Lower lobe of right lung (tissue), 2 donors: ENCODE data around the gene PCCA. TPM values are rescaled to one million over a fixed set of nuclear protein-coding genes. Genes with fewer than 3 reads are reported as not detected.
A peak's percentile ranks its signal among the peaks of the same experiment; 100 is the strongest.
"Not testable (repeated sequence)": the region's sequence is repeated elsewhere in the genome, so short reads cannot be mapped to it uniquely, and the experiment has no call there.

Experiments used
- ATAC-seq, 2 donors: fragments of 200-7000 bp; cut with Tn5 transposase; one replicate each; pipeline ENCODE4 v1.9.1; 2020 to 2022; ENCODE audit warnings: mild to moderate bottlenecking in 2 of 2, moderate library complexity in 2 of 2
- DNase-seq: peaks from one replicate; pipeline ENCODE4 v3.0.0-alpha.2; 2020
- H3K27ac ChIP-seq: fragments of 200-600 bp; one replicate; pipeline ENCODE4 v1.8.0; 2022
- H3K27me3 ChIP-seq: fragments of 200-600 bp; one replicate; pipeline ENCODE4 v1.8.0; 2022; ENCODE audit warnings: low read depth
- H3K36me3 ChIP-seq: fragments of 200-600 bp; one replicate; pipeline ENCODE4 v1.8.0; 2022; ENCODE audit warnings: mild to moderate bottlenecking
- H3K4me1 ChIP-seq: fragments of 200-600 bp; one replicate; pipeline ENCODE4 v1.8.0; 2022
- H3K4me3 ChIP-seq: fragments of 200-600 bp; one replicate; pipeline ENCODE4 v1.8.0; 2022; ENCODE audit warnings: mild to moderate bottlenecking
- H3K9me3 ChIP-seq: fragments of 200-600 bp; one replicate; pipeline ENCODE4 v1.8.0; 2022
- intact Hi-C: fragments of 100-400 bp; cut with DNase I; formaldehyde crosslinking; loops from one replicate; pipeline ENCODE4 v1.11.0; 2022
- total RNA-seq: library from RNA; stranded (reverse); fragmentation: NEBNext Ultra II Directional; extraction: Animal tissue kit (Norgen Biotek cat#: 25700); gene quantifications from one replicate; pipeline ENCODE4 v1.2.1, GENCODE V29; 2021
- TF ChIP-seq, protein P1 (sequence below): fragments of 200-600 bp; IDR thresholded peaks from one replicate; pipeline ENCODE4 v1.8.0; 2022; ENCODE audit warnings: antibody characterized with exemption, mild to moderate bottlenecking
- donor health status: DM: no; HTN: yes; CAD: no; lungs with severe emphysema.

The PCCA gene
- total RNA-seq, 1 donor from 2014 or later, result 37.8 TPM

DNA sequence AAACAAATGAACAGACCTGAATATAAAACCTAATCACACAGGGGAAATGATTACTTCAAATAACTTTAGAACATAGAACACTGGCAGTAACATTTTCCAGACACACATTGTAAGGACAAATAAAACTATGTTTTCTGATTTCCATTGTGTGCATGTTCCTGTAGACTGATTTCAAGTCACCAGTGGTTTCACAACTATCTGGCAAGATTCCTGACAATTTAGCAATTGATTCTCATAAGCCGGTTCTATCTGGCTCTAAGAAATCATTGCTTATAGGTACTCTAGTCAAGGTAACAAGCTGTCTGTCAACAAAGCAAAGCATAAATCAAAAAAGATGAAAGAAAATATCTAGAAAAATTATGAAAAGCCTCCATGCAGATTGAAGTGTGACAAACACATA, 19.6 kb upstream of the PCCA start:
- H3K4me3 ChIP-seq, result no peak overlapping the region
- ATAC-seq (peak; percentile 61 to 68), DNase-seq (no peak)
- no peaks in the 10 kb centered on the region for H3K4me1 ChIP-seq
- no peaks in the 10 kb centered on the region for H3K27me3 ChIP-seq
- H3K36me3 ChIP-seq, result no peaks in the 10 kb centered on the region
- no peak overlapping the region for H3K27ac ChIP-seq
- H3K9me3 ChIP-seq, result no peaks in the 10 kb centered on the region
- intact Hi-C loops, result no loop called here
- TF ChIP-seq, protein P1, sequence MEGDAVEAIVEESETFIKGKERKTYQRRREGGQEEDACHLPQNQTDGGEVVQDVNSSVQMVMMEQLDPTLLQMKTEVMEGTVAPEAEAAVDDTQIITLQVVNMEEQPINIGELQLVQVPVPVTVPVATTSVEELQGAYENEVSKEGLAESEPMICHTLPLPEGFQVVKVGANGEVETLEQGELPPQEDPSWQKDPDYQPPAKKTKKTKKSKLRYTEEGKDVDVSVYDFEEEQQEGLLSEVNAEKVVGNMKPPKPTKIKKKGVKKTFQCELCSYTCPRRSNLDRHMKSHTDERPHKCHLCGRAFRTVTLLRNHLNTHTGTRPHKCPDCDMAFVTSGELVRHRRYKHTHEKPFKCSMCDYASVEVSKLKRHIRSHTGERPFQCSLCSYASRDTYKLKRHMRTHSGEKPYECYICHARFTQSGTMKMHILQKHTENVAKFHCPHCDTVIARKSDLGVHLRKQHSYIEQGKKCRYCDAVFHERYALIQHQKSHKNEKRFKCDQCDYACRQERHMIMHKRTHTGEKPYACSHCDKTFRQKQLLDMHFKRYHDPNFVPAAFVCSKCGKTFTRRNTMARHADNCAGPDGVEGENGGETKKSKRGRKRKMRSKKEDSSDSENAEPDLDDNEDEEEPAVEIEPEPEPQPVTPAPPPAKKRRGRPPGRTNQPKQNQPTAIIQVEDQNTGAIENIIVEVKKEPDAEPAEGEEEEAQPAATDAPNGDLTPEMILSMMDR, result no peak

DNA sequence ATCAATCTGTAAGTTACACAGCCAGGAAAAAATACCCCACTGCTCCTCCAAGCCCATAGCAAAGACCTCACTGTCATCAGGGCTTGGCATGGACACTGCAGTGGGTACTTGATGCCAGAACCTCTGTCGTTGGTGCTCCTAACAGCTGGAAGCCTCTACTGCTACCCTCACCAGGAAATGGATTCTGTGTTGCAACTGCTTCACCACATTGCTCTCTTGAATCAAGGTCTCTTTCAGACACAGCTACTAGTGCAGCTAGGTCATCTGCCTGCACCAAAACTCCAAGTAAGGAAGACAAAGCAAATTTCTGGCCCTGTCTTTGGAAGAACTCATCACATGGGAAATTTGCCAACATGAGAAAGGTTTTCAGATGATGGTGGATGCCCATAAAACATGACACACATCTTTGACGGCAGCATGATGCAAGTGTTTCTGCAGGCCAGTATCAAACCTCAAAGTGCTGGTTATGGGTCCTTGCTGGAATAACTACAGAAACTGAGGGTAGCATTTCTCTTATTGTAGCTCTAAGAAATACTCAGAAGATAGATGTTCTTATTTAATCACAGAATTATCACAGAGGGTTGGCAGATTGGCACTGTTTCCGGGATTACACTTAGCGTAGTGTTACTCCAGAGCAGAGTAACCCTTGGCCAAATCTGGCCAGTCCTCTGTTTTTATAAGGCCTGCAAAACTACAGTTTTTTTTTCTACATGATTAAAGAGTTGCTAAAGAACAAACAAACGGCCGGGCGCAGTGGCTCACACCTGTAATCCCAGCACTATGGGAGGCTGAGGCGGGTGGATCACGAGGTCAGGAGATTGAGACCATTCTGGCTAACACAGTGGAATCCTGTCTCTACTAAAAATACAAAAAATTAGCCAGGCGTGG, 12.9 kb upstream of the PCCA start:
- no peak for ATAC-seq
- intact Hi-C loops, result no loop called here

DNA sequence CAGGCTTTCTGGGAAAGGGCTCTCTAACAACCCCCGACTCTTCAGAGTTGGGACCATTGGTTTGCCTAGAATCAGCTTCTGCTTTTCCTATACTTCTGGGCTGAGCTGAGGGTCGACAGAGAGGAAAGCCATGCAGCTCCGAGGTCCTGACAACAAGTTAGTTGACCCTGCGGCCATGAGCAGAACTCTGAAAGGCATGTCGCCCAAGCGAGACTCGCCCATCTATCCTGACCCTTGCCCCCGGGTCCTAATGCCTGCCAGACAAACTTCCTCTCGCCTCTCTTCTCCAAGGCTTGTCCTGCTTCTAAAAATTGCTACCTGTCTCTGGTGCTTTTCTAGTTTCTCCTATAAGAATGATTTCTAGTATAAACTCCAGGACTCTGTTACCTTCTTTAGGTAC, 9.9 kb upstream of the PCCA start:
- intact Hi-C loops, H3K27ac ChIP-seq, H3K36me3 ChIP-seq, H3K4me3 ChIP-seq, ATAC-seq, H3K9me3 ChIP-seq, DNase-seq, H3K4me1 ChIP-seq, H3K27me3 ChIP-seq: not testable (repeated sequence)

More for the DNA sequence above, 12.9 kb upstream of the PCCA start:
- H3K4me1 ChIP-seq, result no peaks in the 10 kb centered on the region
- H3K9me3 ChIP-seq, result no peaks in the 10 kb centered on the region
- no peak for DNase-seq
- H3K36me3 ChIP-seq, result no peaks in the 10 kb centered on the region
- no peak overlapping the region for H3K27ac ChIP-seq
- TF ChIP-seq, protein P1, result no peak
- no peaks in the 10 kb centered on the region for H3K27me3 ChIP-seq
- no peak overlapping the region for H3K4me3 ChIP-seq

DNA sequence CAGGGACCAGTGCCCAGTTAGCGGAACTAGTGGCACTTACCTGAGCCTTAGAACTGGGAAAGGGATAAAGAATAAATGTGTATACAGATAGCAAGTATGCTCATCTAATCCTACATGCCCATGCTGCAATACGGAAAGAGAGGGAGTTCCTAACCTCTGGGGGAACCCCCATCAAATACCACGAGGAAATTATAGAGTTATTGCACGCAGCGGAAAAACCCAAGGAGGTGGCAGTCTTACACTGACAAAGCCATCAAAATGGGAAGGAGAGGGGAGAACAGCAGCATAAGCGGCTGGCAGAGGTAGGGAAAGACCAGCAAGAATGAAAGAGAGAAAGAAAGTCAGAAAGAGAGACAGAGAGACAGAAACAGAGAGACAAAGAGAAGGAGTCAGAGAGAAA, 5.5 kb upstream of the PCCA start:
- H3K27ac ChIP-seq, H3K9me3 ChIP-seq, H3K4me3 ChIP-seq, H3K36me3 ChIP-seq, H3K4me1 ChIP-seq, ATAC-seq, DNase-seq, H3K27me3 ChIP-seq, intact Hi-C loops: not testable (repeated sequence)

DNA sequence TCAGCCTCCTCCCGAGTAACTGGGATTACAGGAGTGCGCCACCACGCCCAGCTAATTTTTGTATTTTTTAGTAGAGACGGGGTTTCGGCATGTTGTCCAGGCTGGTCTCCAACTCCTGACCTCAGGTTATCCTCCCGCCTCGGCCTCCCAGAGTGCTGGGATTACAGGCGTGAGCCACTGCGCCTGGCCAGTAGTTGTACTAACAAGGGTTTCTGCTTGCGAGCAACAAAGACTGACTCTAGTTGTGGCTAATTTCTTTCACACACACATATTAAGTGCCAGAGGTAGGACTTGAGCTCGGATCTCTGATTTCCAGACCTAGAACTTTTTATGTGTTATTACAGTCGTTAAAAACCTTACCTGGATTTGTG, 635 bp upstream of the PCCA start:
- ATAC-seq, result no peak
- intact Hi-C loops, result no loop called here

DNA sequence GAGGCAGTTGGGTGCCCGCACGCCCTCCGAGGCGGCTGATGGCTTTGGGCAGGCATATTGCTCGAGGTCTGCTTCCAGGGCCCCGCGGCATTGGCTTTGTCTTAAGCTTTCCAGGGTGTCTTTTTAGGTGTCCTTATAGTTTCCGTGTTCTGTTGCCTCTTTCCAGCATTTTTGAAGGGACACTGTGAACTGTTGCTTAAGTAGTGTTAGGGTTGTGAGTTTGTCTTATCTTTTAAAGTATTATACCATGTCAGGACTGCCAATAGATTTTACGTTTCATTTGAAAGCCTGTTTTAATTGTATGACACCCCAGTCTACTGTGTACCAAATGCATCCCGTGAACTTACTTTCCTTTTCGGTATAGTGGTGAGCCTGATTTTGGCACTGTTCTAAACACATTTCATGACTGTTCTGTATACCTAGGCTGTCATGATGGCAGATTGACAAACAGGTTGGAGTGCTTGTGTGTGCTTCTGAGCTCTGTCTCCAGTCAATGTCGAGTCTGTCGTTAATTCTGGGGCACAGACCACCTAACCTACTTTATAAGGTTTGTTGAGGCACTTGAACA, 656 bp downstream of the PCCA start:
- no peaks in the 10 kb centered on the region for H3K27me3 ChIP-seq
- peaks cover 26% of the 10 kb centered on the region for H3K4me1 ChIP-seq
- ATAC-seq (peak in 1 of 2 donors; percentile 40), DNase-seq (no peak)
- H3K4me3 ChIP-seq, result peak overlapping the region; percentile 98
- intact Hi-C loops, result no loop called here
- H3K9me3 ChIP-seq, result no peaks in the 10 kb centered on the region
- no peaks in the 10 kb centered on the region for H3K36me3 ChIP-seq
- TF ChIP-seq, protein P1, result no peak
- peak overlapping the region; percentile 79 for H3K27ac ChIP-seq

More for the DNA sequence above, 635 bp upstream of the PCCA start:
- H3K27me3 ChIP-seq, result no peaks in the 10 kb centered on the region
- peak overlapping the region; percentile 98 for H3K4me3 ChIP-seq
- peak overlapping the region; percentile 79 for H3K27ac ChIP-seq
- H3K9me3 ChIP-seq, result no peaks in the 10 kb centered on the region
- H3K36me3 ChIP-seq, result no peaks in the 10 kb centered on the region
- peaks cover 26% of the 10 kb centered on the region for H3K4me1 ChIP-seq
- DNase-seq, result no peak
- TF ChIP-seq, protein P1, result no peak
